Karpas-422 (cell line): ENCODE measurements around the gene SINHCAF. TPM values are rescaled to one million over a fixed set of nuclear protein-coding genes. Genes with fewer than 3 reads are reported as not detected.
A peak's percentile ranks its signal among the peaks of the same experiment; 100 is the strongest.

Experiments
- DNase-seq: peaks from one replicate; pipeline ENCODE4 v3.0.0-alpha.2; 2015
- H2AFZ ChIP-seq: fragments of 200-600 bp; sonication (generic); 2 replicates; pipeline ENCODE4 v1.6.1; 2014; ENCODE audit warnings: antibody characterized with exemption, low read length, mixed read lengths
- H3K27ac ChIP-seq: fragments of 200-600 bp; sonication (generic); 2 replicates; pipeline ENCODE4 v1.5.1; 2014; ENCODE audit warnings: mild to moderate bottlenecking, low read length, moderate library complexity
- H3K27me3 ChIP-seq: fragments of 200-600 bp; sonication (generic); 2 replicates; pipeline ENCODE4 v1.6.1; 2014; ENCODE audit warnings: low read length, mixed read lengths
- H3K36me3 ChIP-seq: fragments of 200-600 bp; sonication (generic); 2 replicates; pipeline ENCODE4 v1.6.1; 2014; ENCODE audit warnings: low read length, mixed read lengths; ENCODE audit not compliant: insufficient read depth
- H3K4me1 ChIP-seq: fragments of 200-600 bp; sonication (generic); 2 replicates; pipeline ENCODE4 v1.6.1; 2014; ENCODE audit warnings: mild to moderate bottlenecking, low read length, mixed read lengths
- H3K4me2 ChIP-seq: fragments of 200-600 bp; sonication (generic); 2 replicates; pipeline ENCODE4 v1.6.1; 2014; ENCODE audit warnings: low read length, low read depth, mild to moderate bottlenecking; ENCODE audit not compliant: poor library complexity, severe bottlenecking
- H3K4me3 ChIP-seq: fragments of 200-600 bp; sonication (generic); 2 replicates; pipeline ENCODE4 v1.5.1; 2014; ENCODE audit warnings: mild to moderate bottlenecking, antibody characterized with exemption, low read length, mixed read lengths
- H3K79me2 ChIP-seq: fragments of 200-600 bp; sonication (generic); 2 replicates; pipeline ENCODE4 v1.6.1; 2014; ENCODE audit warnings: mild to moderate bottlenecking, low read length, mixed read lengths
- H3K9ac ChIP-seq: fragments of 200-600 bp; sonication (generic); 2 replicates; pipeline ENCODE4 v1.6.0; 2014; ENCODE audit warnings: low read length
- H3K9me2 ChIP-seq: fragments of 200-600 bp; sonication (generic), shearing (Covaris generic); replicated peaks from 2 replicates; pipeline ENCODE4 v1.6.0; 2014; ENCODE audit warnings: mild to moderate bottlenecking, low read length, moderate library complexity; ENCODE audit not compliant: insufficient read depth
- H3K9me3 ChIP-seq: fragments of 300-700, 200-600 bp; sonication (generic); 2 replicates; pipeline ENCODE4 v1.6.1; 2014; ENCODE audit warnings: low read length, mixed read lengths
- H4K20me1 ChIP-seq: fragments of 200-600 bp; sonication (generic); 2 replicates; pipeline ENCODE4 v1.6.1; 2014; ENCODE audit warnings: mild to moderate bottlenecking, antibody characterized with exemption, low read length, low read depth; ENCODE audit not compliant: insufficient read depth
- total RNA-seq: library from RNA; depleted of rRNA; stranded (reverse); fragments of >200 nt; shearing (Covaris generic); gene quantifications from 2 replicates; pipeline ENCODE4 v1.2.3, GENCODE V29; 2014; ENCODE audit warnings: low replicate concordance

Gene SINHCAF
- total RNA-seq, 1 experiment from 2014 or later: 117 TPM

- Histone ChIP-seq H3K4me3 (no peak overlapping the region), H2AFZ (no peak overlapping the region)
- no peak for DNase-seq
Measured at GRCh38 chr12:31343139-31343538, 17.2 kb upstream of the SINHCAF start.

GRCh38 chr12:31342286-31342685, 16.3 kb upstream of the SINHCAF start:
- Histone ChIP-seq H4K20me1 (no peaks in the 10 kb centered on the region), H3K4me2 (no peak overlapping the region), H3K27ac (no peak overlapping the region), H3K9me2 (no peaks in the 10 kb centered on the region), H3K9me3 (no peaks in the 10 kb centered on the region), H3K27me3 (no peaks in the 10 kb centered on the region), H3K79me2 (no peaks in the 10 kb centered on the region), H3K4me3 (no peak overlapping the region), H3K9ac (no peak overlapping the region), H2AFZ (no peak overlapping the region), H3K36me3 (no peaks in the 10 kb centered on the region), H3K4me1 (no peaks in the 10 kb centered on the region)
- no peak for DNase-seq

More at GRCh38 chr12:31343139-31343538, 17.2 kb upstream of the SINHCAF start:
- Histone ChIP-seq H3K4me1 (no peaks in the 10 kb centered on the region), H3K9ac (no peak overlapping the region), H3K9me2 (no peaks in the 10 kb centered on the region), H3K4me2 (no peak overlapping the region), H3K9me3 (no peaks in the 10 kb centered on the region), H3K27me3 (no peaks in the 10 kb centered on the region), H4K20me1 (no peaks in the 10 kb centered on the region), H3K36me3 (no peaks in the 10 kb centered on the region), H3K27ac (no peak overlapping the region), H3K79me2 (no peaks in the 10 kb centered on the region)

GRCh38 chr12:31339831-31340622, 14.1 kb upstream of the SINHCAF start:
- no peaks in the 10 kb centered on the region for H3K36me3 ChIP-seq
- no peak overlapping the region for H3K4me2 ChIP-seq
- H3K4me1 ChIP-seq: no peaks in the 10 kb centered on the region

GRCh38 chr12:31337952-31338351, 12.0 kb upstream of the SINHCAF start:
- no peaks in the 10 kb centered on the region for H4K20me1 ChIP-seq
- no peaks in the 10 kb centered on the region for H3K27me3 ChIP-seq
- H3K27ac ChIP-seq: no peak overlapping the region
- no peaks in the 10 kb centered on the region for H3K4me1 ChIP-seq
- no peak for DNase-seq
- no peak overlapping the region for H2AFZ ChIP-seq
- H3K36me3 ChIP-seq: no peaks in the 10 kb centered on the region
- no peak overlapping the region for H3K4me2 ChIP-seq
- no peak overlapping the region for H3K9ac ChIP-seq
- no peaks in the 10 kb centered on the region for H3K9me3 ChIP-seq
- no peak overlapping the region for H3K4me3 ChIP-seq
- no peaks in the 10 kb centered on the region for H3K79me2 ChIP-seq
- no peaks in the 10 kb centered on the region for H3K9me2 ChIP-seq

More at GRCh38 chr12:31339831-31340622, 14.1 kb upstream of the SINHCAF start:
- Histone ChIP-seq H3K9me2 (no peaks in the 10 kb centered on the region), H3K27me3 (no peaks in the 10 kb centered on the region), H4K20me1 (no peaks in the 10 kb centered on the region), H3K4me3 (no peak overlapping the region), H3K79me2 (no peaks in the 10 kb centered on the region), H2AFZ (no peak overlapping the region), H3K9ac (no peak overlapping the region), H3K27ac (no peak overlapping the region), H3K9me3 (no peaks in the 10 kb centered on the region)
- no peak for DNase-seq

- Histone ChIP-seq H3K9me2 (no peaks in the 10 kb centered on the region), H3K27me3 (no peaks in the 10 kb centered on the region), H3K36me3 (no peaks in the 10 kb centered on the region), H3K27ac (no peak overlapping the region), H3K4me3 (no peak overlapping the region), H4K20me1 (no peaks in the 10 kb centered on the region), H3K9me3 (no peaks in the 10 kb centered on the region), H3K79me2 (no peaks in the 10 kb centered on the region), H3K4me2 (no peak overlapping the region), H2AFZ (no peak overlapping the region), H3K4me1 (peaks cover 5% of the 10 kb centered on the region), H3K9ac (no peak overlapping the region)
- no peak for DNase-seq
Measured at GRCh38 chr12:31331242-31331641, 5.3 kb upstream of the SINHCAF start.

- peaks cover 40% of the 10 kb centered on the region for H3K79me2 ChIP-seq
- peak overlapping the region; percentile 63 for H3K9ac ChIP-seq
- peaks cover 17% of the 10 kb centered on the region for H4K20me1 ChIP-seq
- no peak for DNase-seq
- peak overlapping the region; percentile 100 for H3K4me3 ChIP-seq
- no peaks in the 10 kb centered on the region for H3K9me3 ChIP-seq
- H3K27ac ChIP-seq: no peak overlapping the region
- no peaks in the 10 kb centered on the region for H3K27me3 ChIP-seq
- H3K9me2 ChIP-seq: no peaks in the 10 kb centered on the region
- peak overlapping the region; percentile 93 for H3K4me2 ChIP-seq
- H3K36me3 ChIP-seq: no peaks in the 10 kb centered on the region; the same call in 1 of the 2 replicates
- H2AFZ ChIP-seq: peak overlapping the region; percentile 96
- peaks cover 21% of the 10 kb centered on the region for H3K4me1 ChIP-seq
Measured at GRCh38 chr12:31326736-31327659, 1.0 kb upstream of the SINHCAF start.

- Histone ChIP-seq H3K9ac (peak overlapping the region; percentile 99), H3K27ac (peak overlapping the region; percentile 65), H3K4me3 (peak overlapping the region; percentile 100), H3K27me3 (no peaks in the 10 kb centered on the region), H3K36me3 (peaks cover 4% of the 10 kb centered on the region), H4K20me1 (peaks cover 32% of the 10 kb centered on the region), H3K9me3 (no peaks in the 10 kb centered on the region), H2AFZ (no peak overlapping the region), H3K9me2 (no peaks in the 10 kb centered on the region), H3K4me2 (peak overlapping the region; percentile 93), H3K79me2 (peaks cover 55% of the 10 kb centered on the region), H3K4me1 (peaks cover 36% of the 10 kb centered on the region)
- no peak for DNase-seq
Measured at GRCh38 chr12:31325524-31325875, 450 bp downstream of the SINHCAF start.
